Body of pancreas (tissue), 4 donors: ENCODE results near the gene EHD3. TPM values are rescaled to one million over a fixed set of nuclear protein-coding genes. Genes with fewer than 3 reads are reported as not detected.

Source experiments
- ATAC-seq: fragments of 150-250 bp; one replicate; pipeline ENCODE4 v1.9.1; 2016
- DNase-seq, 4 donors: peaks; one replicate each; pipeline ENCODE4 v3.0.0-alpha.2; 2019
- H3K27ac ChIP-seq, 4 donors: fragments of 200-600 bp; sonication (generic); 1 replicate in 3 of 4; 2 replicates in 1 of 4; pipeline versions ENCODE4 v1.5.1 to v1.6.1; 2016 to 2019; ENCODE audit warnings: mild to moderate bottlenecking in 1 of 4, mixed read lengths in 1 of 4, moderate library complexity in 1 of 4
- H3K27me3 ChIP-seq, 2 donors: fragments of 200-600 bp; sonication (generic); one replicate each; pipeline ENCODE4 v1.6.0; 2016; ENCODE audit warnings: mild to moderate bottlenecking in 1 of 2
- H3K36me3 ChIP-seq, 2 donors: fragments of 200-600 bp; sonication (generic); replicated peaks in 1 of 2; 2 replicates each; pipeline ENCODE4 v1.5.1; 2016; ENCODE audit warnings: low read depth in 2 of 2; ENCODE audit not compliant: insufficient read depth in 1 of 2
- H3K4me1 ChIP-seq: fragments of 200-600 bp; sonication (generic); one replicate; pipeline ENCODE4 v1.6.0; 2016
- H3K4me3 ChIP-seq, 2 donors: fragments of 200-600 bp; sonication (generic); 1 replicate in 1 of 2; 2 replicates in 1 of 2; pipeline ENCODE4 v1.5.1; 2016 to 2019
- H3K9me3 ChIP-seq, 3 donors: fragments of 200-600 bp; sonication (generic); 1 replicate in 2 of 3; 2 replicates in 1 of 3; pipeline ENCODE4 v1.5.1; 2016
- POLR2A ChIP-seq, 3 donors: fragments of 450-650 bp; IDR thresholded peaks; one replicate each; pipeline ENCODE4 v1.6.1; 2016; ENCODE audit warnings: antibody characterized with exemption in 3 of 3, mild to moderate bottlenecking in 2 of 3
- WGBS, 2 donors: methylation state at CpG; one replicate each; pipeline ENCODE4 v1.1.5; 2017; 5-methylcytosine and 5-hydroxymethylcytosine counted together
- intact Hi-C: fragments of 100-400 bp; cut with DNase I; formaldehyde crosslinking; loops from one replicate; pipeline ENCODE4 v1.15.1; 2023
- total RNA-seq, 2 donors: library from RNA; depleted of rRNA; stranded (reverse); fragments of >200 nt; gene quantifications; one replicate each; pipeline ENCODE4 v1.1.0, GENCODE V29; 2016
- TF ChIP-seq, protein P1 (sequence below), 7 experiments: fragments of 450-650 bp in 4 of 7; fragments of 200-600 bp in 3 of 7; sonication (generic) in 3 of 7; IDR thresholded peaks; one replicate each; pipeline ENCODE4 v1.5.1; 2016 to 2019; ENCODE audit warnings: antibody characterized with exemption in 7 of 7

EHD3 gene
- total RNA-seq, 2 donors from 2014 or later: 0.99 to 2.3 TPM

GRCh38 chr2:31260870-31261269, 26.9 kb downstream of the EHD3 start:
- Histone ChIP-seq H3K4me1 (no peaks in the 10 kb centered on the region), H3K27ac (no peak overlapping the region), H3K27me3 (no peaks in the 10 kb centered on the region), H3K4me3 (no peak overlapping the region), H3K9me3 (no peaks in the 10 kb centered on the region), H3K36me3 (no peaks in the 10 kb centered on the region)
- TF ChIP-seq, protein P1, sequence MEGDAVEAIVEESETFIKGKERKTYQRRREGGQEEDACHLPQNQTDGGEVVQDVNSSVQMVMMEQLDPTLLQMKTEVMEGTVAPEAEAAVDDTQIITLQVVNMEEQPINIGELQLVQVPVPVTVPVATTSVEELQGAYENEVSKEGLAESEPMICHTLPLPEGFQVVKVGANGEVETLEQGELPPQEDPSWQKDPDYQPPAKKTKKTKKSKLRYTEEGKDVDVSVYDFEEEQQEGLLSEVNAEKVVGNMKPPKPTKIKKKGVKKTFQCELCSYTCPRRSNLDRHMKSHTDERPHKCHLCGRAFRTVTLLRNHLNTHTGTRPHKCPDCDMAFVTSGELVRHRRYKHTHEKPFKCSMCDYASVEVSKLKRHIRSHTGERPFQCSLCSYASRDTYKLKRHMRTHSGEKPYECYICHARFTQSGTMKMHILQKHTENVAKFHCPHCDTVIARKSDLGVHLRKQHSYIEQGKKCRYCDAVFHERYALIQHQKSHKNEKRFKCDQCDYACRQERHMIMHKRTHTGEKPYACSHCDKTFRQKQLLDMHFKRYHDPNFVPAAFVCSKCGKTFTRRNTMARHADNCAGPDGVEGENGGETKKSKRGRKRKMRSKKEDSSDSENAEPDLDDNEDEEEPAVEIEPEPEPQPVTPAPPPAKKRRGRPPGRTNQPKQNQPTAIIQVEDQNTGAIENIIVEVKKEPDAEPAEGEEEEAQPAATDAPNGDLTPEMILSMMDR (IDR thresholded peaks at IDR 0.05): no peak
- no peak for TF ChIP-seq POLR2A (IDR thresholded peaks at IDR 0.05)
- DNase-seq (no peak), ATAC-seq (no peak)
- intact Hi-C loops: no loop called here
- 89% methylated on average over 4 of the region's 4 CpGs; no CpG with 5 or more reads in 1 of the 2 donors for WGBS, 2 donors

- Histone ChIP-seq H3K4me1 (no peaks in the 10 kb centered on the region), H3K4me3 (no peak overlapping the region), H3K27ac (no peak overlapping the region), H3K36me3 (no peaks in the 10 kb centered on the region), H3K9me3 (no peaks in the 10 kb centered on the region), H3K27me3 (no peaks in the 10 kb centered on the region)
- no peak for ATAC-seq
- TF ChIP-seq, protein P1 (IDR thresholded peaks at IDR 0.05): no peak
- no peak for TF ChIP-seq POLR2A (IDR thresholded peaks at IDR 0.05)
- WGBS, 2 donors: 71 to 95% methylated on average over 3 of the region's 3 CpGs
- intact Hi-C loops: no loop called here
- DNase-seq: no peak
These were observed 29.8 kb downstream of the EHD3 start for GRCh38 chr2:31263636-31264190.

GRCh38 chr2:31265234-31265633, 31.3 kb downstream of the EHD3 start:
- WGBS, 2 donors: 82 to 86% methylated on average over 6 of the region's 6 CpGs
- ATAC-seq (no peak), DNase-seq (no peak)
- Histone ChIP-seq H3K4me1 (no peaks in the 10 kb centered on the region), H3K4me3 (no peak overlapping the region), H3K36me3 (no peaks in the 10 kb centered on the region), H3K27me3 (no peaks in the 10 kb centered on the region), H3K9me3 (no peaks in the 10 kb centered on the region), H3K27ac (no peak overlapping the region)
- intact Hi-C loops: no loop called here
- TF ChIP-seq, protein P1 (IDR thresholded peaks at IDR 0.05): no peak
- no peak for TF ChIP-seq POLR2A (IDR thresholded peaks at IDR 0.05)

DNA sequence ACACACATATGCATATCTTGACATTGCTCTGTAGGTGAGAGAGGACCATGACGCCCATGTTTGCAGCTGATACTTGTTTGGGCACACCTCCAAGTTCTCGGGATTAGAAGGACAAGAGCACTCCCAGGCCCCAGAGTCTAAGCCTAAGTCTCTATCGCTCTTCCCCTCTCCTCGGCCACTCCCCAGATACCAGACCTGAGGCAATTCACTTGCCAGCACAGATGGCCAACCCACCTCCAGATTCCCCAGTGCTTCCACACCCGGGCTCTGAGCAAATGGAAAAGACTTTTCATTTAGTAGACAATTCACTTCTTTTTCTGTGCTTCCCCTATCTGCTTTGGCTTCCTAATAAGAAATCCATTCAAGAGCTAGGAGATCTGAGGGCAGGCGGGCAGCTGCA, 32.9 kb downstream of the EHD3 start:
- DNase-seq (no peak), ATAC-seq (no peak)
- H3K36me3 ChIP-seq: no peaks in the 10 kb centered on the region
- TF ChIP-seq POLR2A (IDR thresholded peaks at IDR 0.05): no peak
- TF ChIP-seq, protein P1 (IDR thresholded peaks at IDR 0.05): no peak
- intact Hi-C loops: no loop called here
- H3K4me3 ChIP-seq: no peak overlapping the region
- H3K4me1 ChIP-seq: no peaks in the 10 kb centered on the region
- WGBS, 2 donors: 71 to 76% methylated on average over 6 of the region's 6 CpGs
- no peak overlapping the region for H3K27ac ChIP-seq
- H3K9me3 ChIP-seq: no peaks in the 10 kb centered on the region
- no peaks in the 10 kb centered on the region for H3K27me3 ChIP-seq

DNA sequence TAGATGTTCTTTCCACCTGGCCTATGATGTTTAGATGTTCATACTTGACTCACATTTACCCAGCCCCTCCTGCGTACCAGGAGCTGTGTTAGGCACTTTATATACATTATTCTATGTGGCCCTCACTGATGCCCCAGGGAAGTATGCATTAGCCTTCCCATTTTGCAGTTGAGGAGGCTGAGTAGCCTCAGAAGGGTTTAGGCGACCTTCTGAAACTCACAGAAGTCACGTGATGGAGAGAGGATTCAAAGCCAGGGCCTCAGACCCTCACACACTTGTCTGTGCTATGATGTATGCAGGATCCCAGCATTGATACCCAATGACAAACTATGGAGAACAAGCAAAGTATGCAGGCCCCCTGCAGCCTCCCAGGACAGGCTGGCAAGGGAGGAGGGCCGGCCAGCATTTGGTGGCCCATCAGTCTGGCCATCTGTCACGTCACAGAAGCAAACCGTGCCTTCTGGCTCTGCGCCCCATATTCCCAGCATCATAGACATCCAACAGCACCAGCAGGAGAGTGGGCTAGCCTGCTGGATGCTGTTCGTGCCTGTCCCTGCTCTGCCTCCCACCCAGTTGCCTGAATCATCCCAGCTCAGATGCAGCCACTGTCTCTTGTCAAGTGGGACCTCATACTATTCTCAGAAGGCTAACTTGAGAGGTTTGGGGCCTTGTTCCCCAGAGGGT, 33.6 kb downstream of the EHD3 start:
- Histone ChIP-seq H3K9me3 (no peaks in the 10 kb centered on the region), H3K4me3 (no peak overlapping the region), H3K27me3 (no peaks in the 10 kb centered on the region), H3K4me1 (no peaks in the 10 kb centered on the region), H3K36me3 (no peaks in the 10 kb centered on the region), H3K27ac (no peak overlapping the region)
- intact Hi-C loops: no loop called here
- no peak for TF ChIP-seq POLR2A (IDR thresholded peaks at IDR 0.05)
- ATAC-seq (no peak), DNase-seq (no peak)
- 80% methylated on average over 8 of the region's 8 CpGs for WGBS, 2 donors
